AG09319 (cell line): ENCODE results near the gene GBA2.

ENCODE experiments used
- DNase-seq: peaks from one replicate; pipeline ENCODE4 v3.0.0-alpha.2; 2010; ENCODE audit warnings: low read depth; ENCODE audit errors: extremely low read depth
- TF ChIP-seq, protein P1 (sequence below): IDR thresholded peaks from 2 replicates; pipeline ENCODE4 v1.5.1; 2011; ENCODE audit warnings: low read depth, mild to moderate bottlenecking, inconsistent platforms, low read length, moderate library complexity

The GBA2 gene

DNA sequence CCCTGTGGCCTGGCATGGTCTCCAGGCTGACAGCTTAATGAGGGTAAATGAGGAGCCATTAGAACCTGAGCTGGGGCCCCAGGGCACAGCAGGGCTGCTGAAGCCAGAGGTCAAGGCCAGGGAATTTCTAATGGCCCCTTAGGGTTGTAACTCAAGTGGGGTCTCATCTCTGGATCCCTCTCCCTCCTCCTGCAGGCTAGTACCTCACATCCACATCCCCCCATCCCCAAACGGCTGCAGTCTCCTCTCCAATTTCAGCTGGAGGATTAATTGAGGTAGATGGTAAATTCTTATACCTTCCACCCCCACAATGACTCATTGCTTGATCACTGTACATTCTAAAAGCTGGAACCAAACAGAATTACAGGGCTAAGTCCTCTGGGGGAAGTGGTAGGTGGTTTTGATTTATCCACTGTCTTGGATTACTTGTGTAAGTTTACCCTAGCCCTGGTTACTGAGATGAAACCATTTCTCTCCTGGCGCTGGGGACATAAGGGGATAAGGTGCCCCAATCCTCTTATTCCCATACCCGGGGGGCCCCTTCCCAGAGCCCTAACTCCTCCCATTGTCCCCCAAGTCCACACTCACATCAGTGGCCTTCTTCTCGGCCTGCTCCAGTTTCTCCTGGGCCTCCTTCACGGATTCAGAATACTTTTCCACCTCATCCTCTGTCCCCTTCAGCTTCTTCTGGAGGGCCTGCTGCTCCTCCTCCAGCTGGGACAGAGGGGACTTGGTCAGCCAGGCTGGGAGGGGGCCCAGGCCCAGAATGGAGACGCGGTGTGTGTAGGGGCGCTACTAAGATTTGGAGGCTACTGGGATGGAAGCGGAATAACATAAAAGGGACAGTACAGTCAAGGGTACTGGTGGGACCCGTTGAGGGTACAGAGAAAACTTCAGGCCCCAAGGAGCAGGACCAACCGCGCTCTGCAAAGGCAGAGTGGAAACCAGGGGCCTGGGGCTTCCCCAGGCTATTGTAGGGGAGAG, 60.2 kb downstream of the GBA2 start:
- TF ChIP-seq, protein P1, sequence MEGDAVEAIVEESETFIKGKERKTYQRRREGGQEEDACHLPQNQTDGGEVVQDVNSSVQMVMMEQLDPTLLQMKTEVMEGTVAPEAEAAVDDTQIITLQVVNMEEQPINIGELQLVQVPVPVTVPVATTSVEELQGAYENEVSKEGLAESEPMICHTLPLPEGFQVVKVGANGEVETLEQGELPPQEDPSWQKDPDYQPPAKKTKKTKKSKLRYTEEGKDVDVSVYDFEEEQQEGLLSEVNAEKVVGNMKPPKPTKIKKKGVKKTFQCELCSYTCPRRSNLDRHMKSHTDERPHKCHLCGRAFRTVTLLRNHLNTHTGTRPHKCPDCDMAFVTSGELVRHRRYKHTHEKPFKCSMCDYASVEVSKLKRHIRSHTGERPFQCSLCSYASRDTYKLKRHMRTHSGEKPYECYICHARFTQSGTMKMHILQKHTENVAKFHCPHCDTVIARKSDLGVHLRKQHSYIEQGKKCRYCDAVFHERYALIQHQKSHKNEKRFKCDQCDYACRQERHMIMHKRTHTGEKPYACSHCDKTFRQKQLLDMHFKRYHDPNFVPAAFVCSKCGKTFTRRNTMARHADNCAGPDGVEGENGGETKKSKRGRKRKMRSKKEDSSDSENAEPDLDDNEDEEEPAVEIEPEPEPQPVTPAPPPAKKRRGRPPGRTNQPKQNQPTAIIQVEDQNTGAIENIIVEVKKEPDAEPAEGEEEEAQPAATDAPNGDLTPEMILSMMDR: no peak
- DNase-seq: no peak

DNA sequence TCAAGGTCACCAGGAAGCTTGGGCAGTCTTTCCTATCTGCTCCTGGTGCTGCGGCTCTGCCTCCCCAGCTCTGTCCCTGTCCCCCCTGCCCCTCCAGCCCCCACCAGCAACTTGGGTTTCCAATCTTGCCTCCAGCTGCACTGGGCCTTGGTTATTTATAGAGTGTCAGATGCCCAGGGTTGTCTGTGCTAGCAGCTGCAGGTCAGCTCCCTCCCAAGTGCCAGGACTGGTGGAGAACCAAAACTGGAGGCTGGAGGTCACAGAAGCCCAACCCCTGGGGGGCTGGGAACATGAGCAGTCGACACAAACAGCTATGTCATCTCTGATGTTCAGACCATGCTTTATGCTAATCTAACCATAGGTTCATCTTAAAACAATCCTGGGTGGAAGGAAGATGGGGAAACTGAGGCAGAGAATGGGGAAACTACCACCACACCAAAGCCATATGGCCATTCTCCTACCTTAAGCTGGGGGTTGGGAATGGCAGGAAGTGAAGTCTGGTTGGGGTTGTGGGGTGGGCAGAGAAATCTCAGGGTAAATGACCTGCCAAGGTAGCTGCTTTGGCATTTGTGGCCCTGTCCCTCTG, 61.0 kb downstream of the GBA2 start:
- TF ChIP-seq, protein P1: no peak
- DNase-seq: no peak

DNA sequence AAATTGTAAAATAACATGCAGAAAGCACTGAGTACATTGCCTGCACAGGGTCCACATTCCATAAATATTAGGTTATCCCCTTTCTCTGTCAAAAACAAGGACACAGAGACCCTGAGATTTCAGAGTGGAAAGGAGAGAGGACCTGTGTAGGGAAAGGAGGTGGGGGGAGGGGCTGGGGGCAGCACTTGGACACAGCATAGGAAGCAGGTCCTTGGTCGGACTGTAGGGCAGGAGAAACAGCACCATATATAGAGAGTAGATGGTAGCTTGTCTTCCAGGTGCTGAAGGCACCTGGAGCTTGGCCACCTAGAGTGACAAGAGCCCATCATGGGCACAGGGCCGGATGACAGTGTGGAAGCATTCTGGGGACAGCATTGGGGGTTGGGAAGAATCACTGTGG, 61.7 kb downstream of the GBA2 start:
- TF ChIP-seq, protein P1: no peak
- no peak for DNase-seq
